Measurements from ENCODE around the gene VWCE. TPM values are rescaled to one million over a fixed set of nuclear protein-coding genes. Genes with fewer than 3 reads are reported as not detected.
"Not testable (repeated sequence)": the region's sequence is repeated elsewhere in the genome, so short reads cannot be mapped to it uniquely, and the experiment has no call there.

Gene VWCE
- total RNA-seq, 1 donor from 2014 or later, result 2.7 TPM

- DNase-seq, result not testable (repeated sequence)
Measured at GRCh38 chr11:61252332-61252731, 42.8 kb downstream of the VWCE start.

GRCh38 chr11:61250796-61251765 lies 44.0 kb downstream of the VWCE start:
- DNase-seq, result not testable (repeated sequence)

- DNase-seq, result not testable (repeated sequence)
Measured at GRCh38 chr11:61249201-61249600, 45.9 kb downstream of the VWCE start.

- not testable (repeated sequence) for DNase-seq
Measured at GRCh38 chr11:61248071-61248470, 47.0 kb downstream of the VWCE start.

GRCh38 chr11:61245284-61245964 lies 49.7 kb downstream of the VWCE start:
- not testable (repeated sequence) for DNase-seq

- DNase-seq, result not testable (repeated sequence)
Measured at GRCh38 chr11:61241526-61241925, 53.6 kb downstream of the VWCE start.

GRCh38 chr11:61240875-61241274 lies 54.2 kb downstream of the VWCE start, which contains the start of gene PGA5:
TSS of gene PGA5 (plus strand) at chr11:61241175. CDS start at chr11:61241227, 52 bp downstream.
- DNase-seq, result not testable (repeated sequence)

GRCh38 chr11:61240288-61240687 lies 54.8 kb downstream of the VWCE start:
- DNase-seq, result not testable (repeated sequence)

- not testable (repeated sequence) for DNase-seq
Measured at GRCh38 chr11:61237130-61237529, 58.0 kb downstream of the VWCE start.

GRCh38 chr11:61232548-61233145 lies 62.5 kb downstream of the VWCE start:
- DNase-seq, result not testable (repeated sequence)

GRCh38 chr11:61231585-61231984 lies 63.5 kb downstream of the VWCE start:
- DNase-seq, result not testable (repeated sequence)

- DNase-seq, result not testable (repeated sequence)
Measured at GRCh38 chr11:61231033-61231432, 64.1 kb downstream of the VWCE start.

- DNase-seq, result not testable (repeated sequence)
Measured at GRCh38 chr11:61229458-61229857, 65.7 kb downstream of the VWCE start.

- not testable (repeated sequence) for DNase-seq
Measured at GRCh38 chr11:61226457-61227137, 68.5 kb downstream of the VWCE start.

GRCh38 chr11:61222692-61223091 lies 72.4 kb downstream of the VWCE start:
- DNase-seq, result not testable (repeated sequence)

- not testable (repeated sequence) for DNase-seq
Measured at GRCh38 chr11:61222047-61222446, 73.1 kb downstream of the VWCE start, which contains the start of gene PGA4. TSS of gene PGA4 (plus strand) at chr11:61222347. CDS start at chr11:61222401, 54 bp downstream.

GRCh38 chr11:61219016-61219415 lies 76.1 kb downstream of the VWCE start:
- not testable (repeated sequence) for DNase-seq

- not testable (repeated sequence) for DNase-seq
Measured at GRCh38 chr11:61218306-61218705, 76.8 kb downstream of the VWCE start.

- not testable (repeated sequence) for DNase-seq
Measured at GRCh38 chr11:61213711-61214324, 81.3 kb downstream of the VWCE start.

GRCh38 chr11:61212202-61212601 lies 82.9 kb downstream of the VWCE start:
- not testable (repeated sequence) for DNase-seq

GRCh38 chr11:61211327-61211952 lies 83.7 kb downstream of the VWCE start:
- not testable (repeated sequence) for DNase-seq
